H1 (cell line): ENCODE data around the gene CYYR1. TPM values are rescaled to one million over a fixed set of nuclear protein-coding genes. Genes with fewer than 3 reads are reported as not detected.

Experiments
- CTCF ChIA-PET: fragments of 300-600 bp; sonication (Branson Sonifier 250); formaldehyde crosslinking; loops from one replicate; lab custom pipeline; 2021; ENCODE audit not compliant: partially characterized antibody; lab: Charles Lee
- POLR2A ChIA-PET: fragments of 300-600 bp; sonication (Branson Sonifier 250); formaldehyde crosslinking; loops from one replicate; lab custom pipeline; 2021; ENCODE audit warnings: inconsistent platforms; ENCODE audit not compliant: partially characterized antibody; lab: Charles Lee
- DNase-seq, 2 experiments: peaks; one replicate each; pipeline versions ENCODE4 v3.0.0 to v3.0.0-alpha.2; 2010 to 2022; ENCODE audit warnings: low spot score in 2 of 2, low read depth in 1 of 2, mixed read lengths in 1 of 2
- FAIRE-seq: peaks from 2 replicates; lab custom pipeline; 2011; peaks lifted over from hg19 to GRCh38; lab: Jason Lieb, UNC
- H2AFZ ChIP-seq: 2 replicates; pipeline ENCODE4 v1.8.1; 2012; ENCODE audit warnings: low read length, inconsistent platforms
- H2AK5ac ChIP-seq: 2 replicates; pipeline ENCODE4 v1.6.1; 2013; ENCODE audit warnings: low read depth, low read length
- H2BK120ac ChIP-seq: replicated peaks from 2 replicates; pipeline ENCODE3; 2013; ENCODE audit warnings: low read depth, low read length, inconsistent platforms
- H2BK12ac ChIP-seq: 2 replicates; pipeline ENCODE4 v1.6.1; 2013; ENCODE audit warnings: low read depth, low read length
- H2BK15ac ChIP-seq: 2 replicates; pipeline ENCODE4 v1.6.1; 2013; ENCODE audit warnings: low read length
- H2BK20ac ChIP-seq: 2 replicates; pipeline ENCODE4 v1.6.1; 2013; ENCODE audit warnings: low read length
- H2BK5ac ChIP-seq: 2 replicates; pipeline ENCODE4 v1.6.1; 2013; ENCODE audit warnings: low read depth, low read length
- H3K14ac ChIP-seq: 2 replicates; pipeline ENCODE4 v1.6.1; 2013; ENCODE audit warnings: inconsistent platforms; ENCODE audit not compliant: insufficient read length
- H3K18ac ChIP-seq: 2 replicates; pipeline ENCODE4 v1.6.1; 2013; ENCODE audit warnings: low read length; ENCODE audit errors: extremely low read depth
- H3K23ac ChIP-seq: 2 replicates; pipeline ENCODE4 v1.6.1; 2013; ENCODE audit warnings: inconsistent platforms; ENCODE audit not compliant: insufficient read length
- H3K23me2 ChIP-seq: 2 replicates; pipeline ENCODE4 v1.6.1; 2013; ENCODE audit warnings: low read depth, low read length
- H3K27ac ChIP-seq: 2 replicates; pipeline ENCODE4 v1.6.1; 2011; ENCODE audit warnings: low read depth, low read length, inconsistent platforms
- H3K27me3 ChIP-seq, 4 experiments: replicated peaks in 1 of 4; 1 replicate in 1 of 4; 2 replicates in 3 of 4; pipeline versions ENCODE4 v1.6.1 to v1.8.1; 2011 to 2013; ENCODE audit warnings: low read length in 3 of 4, mild to moderate bottlenecking in 3 of 4, inconsistent platforms in 2 of 4, mixed read lengths in 2 of 4, moderate library complexity in 1 of 4; ENCODE audit not compliant: control insufficient read depth in 3 of 4, insufficient read depth in 3 of 4; ENCODE audit errors: extremely low read depth in 1 of 4
- H3K36me3 ChIP-seq, 4 experiments: 2 replicates each; pipeline versions ENCODE4 v1.6.1 to v1.8.1; 2011 to 2013; ENCODE audit warnings: mild to moderate bottlenecking in 4 of 4, low read length in 3 of 4, moderate library complexity in 2 of 4, control low read depth in 1 of 4, inconsistent platforms in 1 of 4; ENCODE audit not compliant: insufficient read depth in 4 of 4, control insufficient read depth in 2 of 4
- H3K4ac ChIP-seq: replicated peaks from 2 replicates; pipeline ENCODE3; 2013; ENCODE audit warnings: low read length, low read depth, mixed read lengths, inconsistent platforms; ENCODE audit not compliant: insufficient read length
- H3K4me1 ChIP-seq, 4 experiments: replicated peaks in 1 of 4; 1 replicate in 1 of 4; 2 replicates in 3 of 4; pipeline versions ENCODE4 v1.6.1 to v1.8.1; 2011 to 2013; ENCODE audit warnings: low read length in 3 of 4, inconsistent platforms in 2 of 4, mixed read lengths in 1 of 4; ENCODE audit not compliant: insufficient read depth in 4 of 4, control insufficient read depth in 3 of 4
- H3K4me2 ChIP-seq, 2 experiments: 2 replicates each; pipeline versions ENCODE4 v1.6.1 to v1.8.1; 2011 to 2013; ENCODE audit warnings: low read depth in 2 of 2, low read length in 2 of 2, control low read depth in 1 of 2, inconsistent platforms in 1 of 2, mild to moderate bottlenecking in 1 of 2; ENCODE audit not compliant: insufficient read depth in 1 of 2
- H3K4me3 ChIP-seq, 4 experiments: fragments of 200-600, 300-600 bp in 1 of 4; sonication (generic), shearing (Covaris generic), sonication (Bioruptor Twin) in 1 of 4; 2 replicates each; pipeline versions ENCODE4 v1.5.1 to v1.8.1; 2011 to 2016; ENCODE audit warnings: low read length in 4 of 4, low read depth in 3 of 4, control low read depth in 2 of 4, inconsistent platforms in 2 of 4, mild to moderate bottlenecking in 2 of 4, mixed read lengths in 1 of 4, moderate library complexity in 1 of 4; ENCODE audit not compliant: insufficient read depth in 2 of 4; ENCODE audit errors: extremely low read depth in 1 of 4
- H3K56ac ChIP-seq: replicated peaks from 2 replicates; pipeline ENCODE3; 2013; ENCODE audit warnings: low read depth, mild to moderate bottlenecking, mixed read lengths, low read length, inconsistent platforms; ENCODE audit not compliant: insufficient read length
- H3K79me1 ChIP-seq: 2 replicates; pipeline ENCODE4 v1.6.1; 2013; ENCODE audit warnings: low read depth, low read length, control low read depth
- H3K79me2 ChIP-seq, 2 experiments: 2 replicates each; pipeline versions ENCODE4 v1.6.1 to v1.8.1; 2012 to 2013; ENCODE audit warnings: low read length in 2 of 2, mild to moderate bottlenecking in 2 of 2, inconsistent platforms in 1 of 2; ENCODE audit not compliant: insufficient read depth in 2 of 2, control insufficient read depth in 1 of 2
- H3K9ac ChIP-seq, 4 experiments: replicated peaks in 1 of 4; 1 replicate in 1 of 4; 2 replicates in 3 of 4; pipeline versions ENCODE4 v1.6.1 to v1.8.1; 2011 to 2013; ENCODE audit warnings: low read depth in 3 of 4, low read length in 3 of 4, control low read depth in 2 of 4, mild to moderate bottlenecking in 2 of 4, moderate library complexity in 2 of 4, inconsistent platforms in 1 of 4; ENCODE audit errors: extremely low read depth in 1 of 4
- H3K9me3 ChIP-seq, 2 experiments: 2 replicates each; pipeline versions ENCODE4 v1.6.1 to v1.8.1; 2012 to 2013; ENCODE audit warnings: mild to moderate bottlenecking in 2 of 2, moderate library complexity in 2 of 2, control low read depth in 1 of 2, inconsistent platforms in 1 of 2, low read depth in 1 of 2, low read length in 1 of 2, mixed read lengths in 1 of 2; ENCODE audit not compliant: insufficient read depth in 2 of 2
- H4K20me1 ChIP-seq, 2 experiments: replicated peaks in 1 of 2; 2 replicates each; pipeline versions ENCODE3 to v1.8.1; 2011 to 2013; ENCODE audit warnings: inconsistent platforms in 2 of 2, low read length in 2 of 2, mild to moderate bottlenecking in 1 of 2; ENCODE audit not compliant: insufficient read depth in 2 of 2, control insufficient read depth in 1 of 2
- H4K5ac ChIP-seq: 2 replicates; pipeline ENCODE4 v1.6.1; 2013; ENCODE audit warnings: low read length, low read depth, mixed read lengths, inconsistent platforms; ENCODE audit not compliant: insufficient read length
- H4K8ac ChIP-seq: 2 replicates; pipeline ENCODE4 v1.8.0; 2013; ENCODE audit warnings: mild to moderate bottlenecking, moderate library complexity, low read length, inconsistent platforms; ENCODE audit not compliant: insufficient read depth; ENCODE audit errors: extremely low read depth
- H4K91ac ChIP-seq: replicated peaks from 2 replicates; pipeline ENCODE3; 2013; ENCODE audit warnings: low read length, mixed read lengths, inconsistent platforms; ENCODE audit not compliant: insufficient read length
- CBX5 ChIP-seq: fragments of 300-800, 300-1000 bp; sonication (generic); IDR thresholded peaks from 2 replicates; pipeline ENCODE4 v1.7.1; 2016; ENCODE audit warnings: antibody characterized with exemption, low read length, low read depth
- SRF ChIP-seq: IDR thresholded peaks from 2 replicates; pipeline ENCODE4 v1.6.1; 2011; ENCODE audit warnings: mild to moderate bottlenecking, low read depth, low read length, moderate library complexity
- SUZ12 ChIP-seq: fragments of 200-600 bp; sonication (generic); IDR thresholded peaks from 2 replicates; pipeline ENCODE4 v1.6.1; 2012; ENCODE audit warnings: mild to moderate bottlenecking, inconsistent platforms, low read length, moderate library complexity, mixed read lengths
- WGBS, 2 experiments: shearing (Covaris generic) in 1 of 2; methylation state at CpG; one replicate each; pipeline versions ENCODE4 v1.1.6 to v1.1.7; 2013 to 2015; ENCODE audit warnings: low lambda C conversion rate in 2 of 2, mixed read lengths in 2 of 2, inconsistent platforms in 1 of 2, low coverage in 1 of 2, missing lambda C conversion rate in 1 of 2; ENCODE audit not compliant: insufficient replicate concordance in 2 of 2, insufficient coverage in 1 of 2, insufficient read length in 1 of 2; ENCODE audit errors: extremely low coverage in 1 of 2, missing lambda C conversion rate in 1 of 2; 5-methylcytosine and 5-hydroxymethylcytosine counted together
- polyA plus RNA-seq, 7 experiments: library from polyadenylated mRNA; depleted of rRNA in 3 of 7; stranded (reverse) in 5 of 7; unstranded in 2 of 7; fragments of >200 nt in 5 of 7; fragments of 200-250 nt in 2 of 7; gene quantifications; 1 replicate in 5 of 7; 2 replicates in 1 of 7; 4 replicates in 1 of 7; pipeline versions ENCODE4 v1.2.1 to v1.2.3, GENCODE V29; 2011 to 2013; ENCODE audit warnings: missing spikeins in 2 of 7, mixed read lengths in 2 of 7
- total RNA-seq: library from RNA; stranded (reverse); fragmentation: NEBNext Ultra II Directional; extraction: Animal tissue kit (Norgen Biotek cat#: 25700); gene quantifications from 2 replicates; pipeline ENCODE4 v1.2.1, GENCODE V29; 2021

Gene CYYR1
- total and polyA plus RNA-seq, 2 of the 8 experiments (the other 6 are each of a cell fraction or from before 2014, with no cell fraction given), result 12.2 to 37.9 TPM

- Histone ChIP-seq H3K14ac (no peak overlapping the region), H4K8ac (no peak overlapping the region), H2AFZ (no peak overlapping the region), H3K23ac (no peak overlapping the region), H2AK5ac (no peak overlapping the region), H3K27ac (no peak overlapping the region), H2BK20ac (no peak overlapping the region), H4K20me1 (no peaks in the 10 kb centered on the region), H3K9me3 (no peaks in the 10 kb centered on the region; a peak in 1 of 4 replicates), H3K18ac (no peak overlapping the region), H3K4ac (no peak overlapping the region), H2BK120ac (no peak overlapping the region), H2BK5ac (no peak overlapping the region), H4K5ac (no peak overlapping the region), H3K79me1 (no peaks in the 10 kb centered on the region), H4K91ac (no peak overlapping the region), H3K4me3 (no peak overlapping the region), H3K4me1 (no peaks in the 10 kb centered on the region; a peak in 1 of 7 replicates), H3K4me2 (no peak overlapping the region), H2BK15ac (no peak overlapping the region), H3K27me3 (no peaks in the 10 kb centered on the region), H3K9ac (no peak overlapping the region), H3K23me2 (no peaks in the 10 kb centered on the region), H3K79me2 (no peaks in the 10 kb centered on the region), H3K36me3 (0 out of 8 replicates have a peak, but pooled peaks cover 0 to 4% (median 0%) of the 10 kb centered on the region in 4 experiments), H3K56ac (no peak overlapping the region), H2BK12ac (no peak overlapping the region)
- FAIRE-seq (no peak), DNase-seq (no peak)
- 95% methylated on average over 1 of the region's 1 CpG; no CpG with 5 or more reads in 1 of the 2 experiments for WGBS, 2 experiments
- ChIA-PET CTCF (no interaction called here), POLR2A (no interaction called here)
- no peak for TF ChIP-seq SRF
- no peak for TF ChIP-seq CBX5
- no peak for TF ChIP-seq SUZ12
Measured at GRCh38 chr21:26529526-26529925, 43.6 kb downstream of the CYYR1 start.
